Measurements from ENCODE around the gene ZNF699. TPM values are rescaled to one million over a fixed set of nuclear protein-coding genes. Genes with fewer than 3 reads are reported as not detected.

ZNF699 gene
- total RNA-seq (2013): 8.7 TPM
- polyA plus RNA-seq: 10 to 100 TPM in 1 of 3 donors, 1 to 10 TPM in 2; 3.4 to 18.5 (median 5.6) TPM
- 7.9 and 8.0 TPM in 2 replicates for polyA minus RNA-seq
- 7.4 to 16.9 (median 12.8) reads per million in 11 experiments for total RNA-seq

DNA sequence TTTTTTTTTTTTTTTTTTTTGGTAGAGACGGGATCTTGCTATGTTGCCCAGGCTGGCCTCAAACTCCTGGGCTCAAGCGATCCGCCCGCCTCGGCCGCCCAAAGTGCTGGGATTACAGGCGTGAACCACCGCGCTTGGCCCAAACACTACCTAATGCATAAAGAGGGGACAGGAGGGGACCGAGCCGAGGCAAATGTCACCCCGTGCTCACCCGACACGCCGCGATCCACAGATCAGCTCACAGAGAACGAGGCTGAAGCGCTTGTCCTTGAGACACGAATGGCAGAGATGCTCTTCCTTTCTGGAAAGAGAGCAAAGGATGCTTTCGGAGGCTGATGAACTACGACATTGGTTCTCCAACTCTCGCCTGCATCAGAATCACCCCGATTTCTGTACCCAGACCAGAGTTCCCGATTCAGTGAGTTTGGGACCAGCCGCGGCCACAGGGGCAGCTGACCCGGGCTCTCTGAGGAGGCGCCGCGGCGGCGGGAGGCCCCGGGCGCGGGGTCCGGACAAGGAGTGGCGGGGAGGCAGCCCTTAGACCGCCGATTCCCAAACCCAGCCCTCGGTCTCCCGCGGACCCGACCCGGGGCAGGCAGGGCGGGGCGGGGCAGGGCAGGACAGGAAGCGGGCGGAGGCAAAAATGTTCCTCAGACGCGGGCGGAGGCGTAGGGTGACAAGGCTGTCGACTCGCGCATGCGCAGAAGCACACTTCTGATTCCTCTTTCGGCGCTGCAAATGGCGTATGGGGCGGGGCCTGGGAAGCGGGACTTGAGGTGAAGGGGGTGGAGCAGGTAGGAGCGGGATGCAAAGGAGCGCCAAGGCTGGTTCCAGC, at the start of gene ZNF699:
ZNF699 (minus strand) TSS at position 700 of the 835 bp plus-strand sequence. CDS start 4,719 bp downstream, outside the sequence.
- Histone ChIP-seq H3K9ac (ENCODE audit: insufficient read depth, low read length, poor library complexity, severe bottlenecking) (peak within 1 kb of the TSS; percentile 89), H3K9me3 (replicated peaks in 1 of 2; ENCODE audit: control insufficient read depth in 1 of 2, insufficient read depth in 1 of 2, low read length in 2 of 2) (peaks cover 35 to 40% of the 10 kb centered on the region in 2 donors), H3K4me1 (ENCODE audit: control insufficient read depth in 1 of 2, insufficient read depth in 2 of 2, low read length in 2 of 2) (peaks cover 13 to 18% of the 10 kb centered on the region in 2 donors), H3K4me3 (replicated peaks in 1 of 3; ENCODE audit: low read depth in 2 of 3, low read length in 3 of 3) (peak within 1 kb of the TSS; percentile 55 to 93 (median 83)), H3K79me2 (ENCODE audit: insufficient read depth, low read length) (no peaks in the 10 kb centered on the region), H2AFZ (ENCODE audit: insufficient read depth, low read depth, low read length, poor library complexity, severe bottlenecking) (peak within 1 kb of the TSS; percentile 99), H4K20me1 (ENCODE audit: insufficient read depth, low read length) (no peaks in the 10 kb centered on the region), H3K27me3 (ENCODE audit: control insufficient read depth in 2 of 2, insufficient read depth in 2 of 2, low read length in 2 of 2) (no peaks in the 10 kb centered on the region), H3K27ac (ENCODE audit: low read depth in 1 of 2, low read length in 2 of 2) (peak within 1 kb of the TSS; percentile 58 to 96), H3K4me2 (replicated peaks; ENCODE audit: extremely low read depth, low read length, poor library complexity, severe bottlenecking) (peak within 1 kb of the TSS; percentile 88), H3K36me3 (replicated peaks in 1 of 2; ENCODE audit: control insufficient read depth in 1 of 2, insufficient read depth in 2 of 2, low read length in 2 of 2) (peaks cover 2 to 9% of the 10 kb centered on the region in 2 donors)
- H3K27ac Mint-ChIP-seq: peak within 1 kb of the TSS; percentile 96 to 99 (median 98)
- H3K4me3 Mint-ChIP-seq: peak within 1 kb of the TSS; percentile 97 to 98
- intact Hi-C loops (cut with micrococcal nuclease): loop anchor here (1.0 to 10.0 kb wide), 4 partner anchors 14 to 165 kb away; partner anchors contain the start of genes ZNF317 (in 1 of the 2) and ZNF559 (in 1 of the 2)
- TF ChIP-seq, protein P1, sequence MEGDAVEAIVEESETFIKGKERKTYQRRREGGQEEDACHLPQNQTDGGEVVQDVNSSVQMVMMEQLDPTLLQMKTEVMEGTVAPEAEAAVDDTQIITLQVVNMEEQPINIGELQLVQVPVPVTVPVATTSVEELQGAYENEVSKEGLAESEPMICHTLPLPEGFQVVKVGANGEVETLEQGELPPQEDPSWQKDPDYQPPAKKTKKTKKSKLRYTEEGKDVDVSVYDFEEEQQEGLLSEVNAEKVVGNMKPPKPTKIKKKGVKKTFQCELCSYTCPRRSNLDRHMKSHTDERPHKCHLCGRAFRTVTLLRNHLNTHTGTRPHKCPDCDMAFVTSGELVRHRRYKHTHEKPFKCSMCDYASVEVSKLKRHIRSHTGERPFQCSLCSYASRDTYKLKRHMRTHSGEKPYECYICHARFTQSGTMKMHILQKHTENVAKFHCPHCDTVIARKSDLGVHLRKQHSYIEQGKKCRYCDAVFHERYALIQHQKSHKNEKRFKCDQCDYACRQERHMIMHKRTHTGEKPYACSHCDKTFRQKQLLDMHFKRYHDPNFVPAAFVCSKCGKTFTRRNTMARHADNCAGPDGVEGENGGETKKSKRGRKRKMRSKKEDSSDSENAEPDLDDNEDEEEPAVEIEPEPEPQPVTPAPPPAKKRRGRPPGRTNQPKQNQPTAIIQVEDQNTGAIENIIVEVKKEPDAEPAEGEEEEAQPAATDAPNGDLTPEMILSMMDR (IDR thresholded peaks at IDR 0.05): no peak
- peaks cover 19% of the 10 kb centered on the region for H3K4me1 Mint-ChIP-seq
- under 1% methylated on average over 62 of the region's 63 CpGs for whole genome bisulfite sequencing (ENCODE audit: insufficient coverage)
- peaks cover 1 to 4% (median 2%) of the 10 kb centered on the region in 3 donors for H3K27me3 Mint-ChIP-seq (ENCODE audit: low read depth in 3 of 3)
- peaks cover 19 to 49% (median 45%) of the 10 kb centered on the region in 7 donors for H3K9me3 Mint-ChIP-seq
- peak; percentile 96 to 99 (median 97) for DNase-seq
- H3K36me3 Mint-ChIP-seq: peaks cover 9 to 39% of the 10 kb centered on the region in 2 donors

DNA sequence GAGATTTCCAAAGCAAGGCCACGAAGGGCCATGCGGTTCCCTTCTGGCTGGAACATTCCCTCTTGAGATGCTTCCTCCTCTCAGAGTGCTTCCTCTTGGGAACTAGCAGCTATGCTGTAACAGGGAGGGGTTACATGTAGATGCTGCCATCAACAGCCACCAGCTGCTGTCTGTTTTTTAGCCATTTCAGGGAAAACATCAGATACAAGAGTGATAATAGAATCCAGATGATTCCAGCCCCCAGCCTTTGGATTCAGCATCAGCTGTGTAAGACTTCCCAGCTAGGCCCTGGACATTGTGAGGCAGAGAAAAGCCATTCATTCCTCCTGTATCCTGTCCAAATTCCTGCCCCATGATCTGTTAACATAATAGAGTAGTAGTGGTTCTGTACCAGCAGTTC, 45.0 kb upstream of the ZNF699 start:
- no peaks in the 10 kb centered on the region for H4K20me1 ChIP-seq (ENCODE audit: insufficient read depth, low read length)
- no peaks in the 10 kb centered on the region for H3K4me1 ChIP-seq (ENCODE audit: control insufficient read depth in 1 of 2, insufficient read depth in 2 of 2, low read length in 2 of 2)
- peaks cover 0 to 3% (median 1%) of the 10 kb centered on the region in 3 donors for H3K27me3 Mint-ChIP-seq (ENCODE audit: low read depth in 3 of 3)
- no peaks in the 10 kb centered on the region for H3K27me3 ChIP-seq (ENCODE audit: control insufficient read depth in 2 of 2, insufficient read depth in 2 of 2, low read length in 2 of 2)
- H3K27ac ChIP-seq (ENCODE audit: low read depth in 1 of 2, low read length in 2 of 2): no peak overlapping the region
- WGBS (ENCODE audit: insufficient coverage): no CpG with 5 or more reads among the region's 2 CpGs
- peaks cover 79 to 93% of the 10 kb centered on the region in 2 donors for H3K9me3 ChIP-seq (replicated peaks in 1 of 2; ENCODE audit: control insufficient read depth in 1 of 2, insufficient read depth in 1 of 2, low read length in 2 of 2)
- H3K4me1 Mint-ChIP-seq: no peaks in the 10 kb centered on the region
- no peaks in the 10 kb centered on the region for H3K79me2 ChIP-seq (ENCODE audit: insufficient read depth, low read length)
- no peaks in the 10 kb centered on the region for H3K36me3 ChIP-seq (replicated peaks in 1 of 2; ENCODE audit: control insufficient read depth in 1 of 2, insufficient read depth in 2 of 2, low read length in 2 of 2)
- no peak overlapping the region for H3K9ac ChIP-seq (ENCODE audit: insufficient read depth, low read length, poor library complexity, severe bottlenecking)
- H2AFZ ChIP-seq (ENCODE audit: insufficient read depth, low read depth, low read length, poor library complexity, severe bottlenecking): no peak overlapping the region
- intact Hi-C loops (cut with micrococcal nuclease): no loop called here
- no peak for DNase-seq
- TF ChIP-seq, protein P1 (IDR thresholded peaks at IDR 0.05): no peak
- no peak overlapping the region for H3K4me2 ChIP-seq (replicated peaks; ENCODE audit: extremely low read depth, low read length, poor library complexity, severe bottlenecking)
- H3K9me3 Mint-ChIP-seq: peaks cover 24 to 91% (median 78%) of the 10 kb centered on the region in 7 donors
- H3K4me3 Mint-ChIP-seq: no peak overlapping the region
- H3K4me3 ChIP-seq (replicated peaks in 1 of 3; ENCODE audit: low read depth in 2 of 3, low read length in 3 of 3): no peak overlapping the region
- H3K36me3 Mint-ChIP-seq: no peaks in the 10 kb centered on the region
- H3K27ac Mint-ChIP-seq: no peak overlapping the region
